Measurements from ENCODE around the gene OGFOD1.
A peak's percentile ranks its signal among the peaks of the same experiment; 100 is the strongest.
"Not testable (repeated sequence)": the region's sequence is repeated elsewhere in the genome, so short reads cannot be mapped to it uniquely, and the experiment has no call there.

Gene OGFOD1

GRCh38 chr16:56481468-56482122, 30.2 kb downstream of the OGFOD1 start:
- no peak for DNase-seq

GRCh38 chr16:56482683-56483236, 31.4 kb downstream of the OGFOD1 start:
- no peak for DNase-seq

- no peak for DNase-seq
Measured at GRCh38 chr16:56483394-56483793, 32.0 kb downstream of the OGFOD1 start.

GRCh38 chr16:56488035-56488434, 36.7 kb downstream of the OGFOD1 start:
- no peak for DNase-seq

- not testable (repeated sequence) for DNase-seq
Measured at GRCh38 chr16:56488868-56489267, 37.5 kb downstream of the OGFOD1 start.

GRCh38 chr16:56491657-56492261, 40.4 kb downstream of the OGFOD1 start:
- no peak for DNase-seq

- DNase-seq = no peak
Measured at GRCh38 chr16:56493126-56493525, 41.8 kb downstream of the OGFOD1 start.

GRCh38 chr16:56493815-56494214, 42.5 kb downstream of the OGFOD1 start:
- no peak for DNase-seq

- no peak for DNase-seq
Measured at GRCh38 chr16:56505181-56505580, 53.8 kb downstream of the OGFOD1 start.

- no peak for DNase-seq
Measured at GRCh38 chr16:56506941-56507340, 55.6 kb downstream of the OGFOD1 start.

- no peak for DNase-seq
Measured at GRCh38 chr16:56510544-56510943, 59.2 kb downstream of the OGFOD1 start.

- DNase-seq = no peak
Measured at GRCh38 chr16:56512025-56512424, 60.7 kb downstream of the OGFOD1 start.

- no peak for DNase-seq
Measured at GRCh38 chr16:56513091-56513490, 61.7 kb downstream of the OGFOD1 start.

GRCh38 chr16:56513972-56514371, 62.6 kb downstream of the OGFOD1 start:
- no peak for DNase-seq

- no peak for DNase-seq
Measured at GRCh38 chr16:56514845-56515244, 63.5 kb downstream of the OGFOD1 start.

- DNase-seq = no peak
Measured at GRCh38 chr16:56515665-56516064, 64.3 kb downstream of the OGFOD1 start.

- DNase-seq = no peak
Measured at GRCh38 chr16:56517206-56517605, 65.9 kb downstream of the OGFOD1 start.

GRCh38 chr16:56518425-56518824, 67.1 kb downstream of the OGFOD1 start:
- DNase-seq = no peak

GRCh38 chr16:56519459-56520250, 68.3 kb downstream of the OGFOD1 start, which contains the start of gene BBS2:
TSS of gene BBS2 (minus strand) at chr16:56520024. CDS start at chr16:56519862, 162 bp downstream.
- DNase-seq = peak; percentile 77

- no peak for DNase-seq
Measured at GRCh38 chr16:56520251-56520577, 68.9 kb downstream of the OGFOD1 start.

GRCh38 chr16:56525236-56525635, 73.9 kb downstream of the OGFOD1 start:
- no peak for DNase-seq
